Measurements from ENCODE around the gene NPTN. TPM values are rescaled to one million over a fixed set of nuclear protein-coding genes. Genes with fewer than 3 reads are reported as not detected.

Gene NPTN
- total RNA-seq, 1 donor from 2014 or later: 227 TPM

- no peak for DNase-seq
- H3K9me3 ChIP-seq (replicated peaks): no peaks in the 10 kb centered on the region
- intact Hi-C loops (cut with micrococcal nuclease): no loop called here
- no peaks in the 10 kb centered on the region for H3K36me3 ChIP-seq
- TF ChIP-seq, protein P1, sequence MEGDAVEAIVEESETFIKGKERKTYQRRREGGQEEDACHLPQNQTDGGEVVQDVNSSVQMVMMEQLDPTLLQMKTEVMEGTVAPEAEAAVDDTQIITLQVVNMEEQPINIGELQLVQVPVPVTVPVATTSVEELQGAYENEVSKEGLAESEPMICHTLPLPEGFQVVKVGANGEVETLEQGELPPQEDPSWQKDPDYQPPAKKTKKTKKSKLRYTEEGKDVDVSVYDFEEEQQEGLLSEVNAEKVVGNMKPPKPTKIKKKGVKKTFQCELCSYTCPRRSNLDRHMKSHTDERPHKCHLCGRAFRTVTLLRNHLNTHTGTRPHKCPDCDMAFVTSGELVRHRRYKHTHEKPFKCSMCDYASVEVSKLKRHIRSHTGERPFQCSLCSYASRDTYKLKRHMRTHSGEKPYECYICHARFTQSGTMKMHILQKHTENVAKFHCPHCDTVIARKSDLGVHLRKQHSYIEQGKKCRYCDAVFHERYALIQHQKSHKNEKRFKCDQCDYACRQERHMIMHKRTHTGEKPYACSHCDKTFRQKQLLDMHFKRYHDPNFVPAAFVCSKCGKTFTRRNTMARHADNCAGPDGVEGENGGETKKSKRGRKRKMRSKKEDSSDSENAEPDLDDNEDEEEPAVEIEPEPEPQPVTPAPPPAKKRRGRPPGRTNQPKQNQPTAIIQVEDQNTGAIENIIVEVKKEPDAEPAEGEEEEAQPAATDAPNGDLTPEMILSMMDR (IDR thresholded peaks at IDR 0.05; ENCODE audit: borderline replicate concordance): peak; percentile 26
- no peak overlapping the region for H3K27ac ChIP-seq (replicated peaks)
- no peak overlapping the region for H3K4me3 ChIP-seq
- H3K4me1 ChIP-seq: peaks cover 5% of the 10 kb centered on the region
- no peaks in the 10 kb centered on the region for H3K27me3 ChIP-seq (ENCODE audit: low read depth)
Observed at GRCh38 chr15:73539212-73540128, 93.7 kb downstream of the NPTN start.

DNA sequence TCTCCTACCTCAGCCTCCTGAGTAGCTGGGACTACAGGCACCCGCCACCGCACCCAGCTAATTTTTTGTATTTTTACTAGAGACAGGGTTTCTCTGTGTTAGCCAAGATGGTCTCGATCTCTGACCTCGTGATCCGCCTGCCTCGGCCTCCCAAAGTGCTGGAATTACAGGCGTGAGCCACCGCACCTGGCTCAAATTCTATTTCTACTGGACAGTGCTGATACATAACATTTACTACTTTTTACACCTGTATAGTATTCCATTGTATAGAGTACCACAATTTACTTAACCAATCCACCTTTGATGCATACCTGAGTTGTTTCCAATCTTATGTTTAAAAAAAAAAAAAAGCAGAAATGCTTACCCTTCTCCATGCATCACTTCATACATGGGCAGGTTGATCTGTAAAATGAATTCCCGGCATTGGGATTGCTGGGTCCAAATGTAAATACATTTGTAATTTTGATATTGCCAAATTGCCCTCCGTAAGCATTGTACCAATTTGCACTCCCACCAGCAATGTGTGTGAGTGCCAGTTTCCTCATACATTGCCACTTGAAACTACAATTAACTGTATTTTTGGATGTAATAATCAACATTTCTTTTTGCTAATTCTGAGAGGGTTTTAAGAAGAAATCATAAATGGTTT, 94.5 kb downstream of the NPTN start:
- Histone ChIP-seq H3K27me3 (ENCODE audit: low read depth) (no peaks in the 10 kb centered on the region), H3K4me1 (peaks cover 5% of the 10 kb centered on the region), H3K36me3 (no peaks in the 10 kb centered on the region), H3K9me3 (replicated peaks) (no peaks in the 10 kb centered on the region), H3K27ac (replicated peaks) (no peak overlapping the region), H3K4me3 (no peak overlapping the region)
- no peak for DNase-seq
- intact Hi-C loops (cut with micrococcal nuclease): no loop called here
- TF ChIP-seq, protein P1 (IDR thresholded peaks at IDR 0.05; ENCODE audit: borderline replicate concordance): no peak

DNA sequence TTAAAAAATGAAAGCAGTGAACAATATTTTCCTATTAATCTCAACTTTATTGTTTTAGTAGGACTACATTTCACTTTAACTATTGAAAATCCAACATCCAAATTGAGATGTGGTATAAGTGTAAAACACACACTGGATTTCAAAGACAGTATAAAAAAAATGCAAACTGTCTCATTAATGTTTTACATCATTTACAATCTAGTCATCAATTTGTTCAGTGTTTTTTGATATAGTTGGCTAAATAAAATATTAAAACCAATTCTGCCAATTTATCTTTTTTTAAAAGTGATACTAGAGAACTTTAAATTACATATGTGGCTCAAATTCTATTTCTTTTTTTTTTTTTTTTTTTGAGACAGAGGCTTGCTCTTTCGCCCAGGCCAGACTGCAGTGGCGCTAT, 95.1 kb downstream of the NPTN start:
- no peak for DNase-seq
- H3K27ac ChIP-seq (replicated peaks): no peak overlapping the region
- no peaks in the 10 kb centered on the region for H3K9me3 ChIP-seq (replicated peaks)
- no peak overlapping the region for H3K4me3 ChIP-seq
- TF ChIP-seq, protein P1 (IDR thresholded peaks at IDR 0.05; ENCODE audit: borderline replicate concordance): no peak
- no peaks in the 10 kb centered on the region for H3K36me3 ChIP-seq
- intact Hi-C loops (cut with micrococcal nuclease): no loop called here
- peaks cover 5% of the 10 kb centered on the region for H3K4me1 ChIP-seq
- H3K27me3 ChIP-seq (ENCODE audit: low read depth): no peaks in the 10 kb centered on the region

DNA sequence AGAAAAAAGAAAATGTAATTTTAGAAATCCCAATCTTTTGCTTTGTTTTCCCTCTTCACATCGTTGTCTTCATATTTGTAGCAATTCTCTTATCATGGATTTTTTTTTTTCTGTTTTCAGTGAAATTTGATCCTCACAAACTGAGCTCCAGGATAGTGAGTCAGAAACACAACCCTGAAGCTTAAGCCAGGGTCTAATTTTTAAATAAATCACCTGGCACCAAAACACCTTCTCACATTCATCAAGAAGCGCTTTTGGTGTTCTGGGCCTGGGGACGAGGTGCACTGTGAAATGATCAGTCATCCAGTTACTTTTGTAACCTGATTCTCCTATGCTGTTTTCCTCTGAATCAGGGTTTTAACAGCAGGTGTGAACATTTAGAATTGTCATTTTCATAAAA, 102.5 kb downstream of the NPTN start:
- Histone ChIP-seq H3K27ac (replicated peaks) (no peak overlapping the region), H3K36me3 (no peaks in the 10 kb centered on the region), H3K4me3 (no peak overlapping the region), H3K9me3 (replicated peaks) (no peaks in the 10 kb centered on the region), H3K27me3 (ENCODE audit: low read depth) (no peaks in the 10 kb centered on the region), H3K4me1 (no peaks in the 10 kb centered on the region)
- no peak for DNase-seq
- TF ChIP-seq, protein P1 (IDR thresholded peaks at IDR 0.05; ENCODE audit: borderline replicate concordance): no peak
- intact Hi-C loops (cut with micrococcal nuclease): no loop called here

- Histone ChIP-seq H3K27me3 (ENCODE audit: low read depth) (no peaks in the 10 kb centered on the region), H3K4me3 (no peak overlapping the region), H3K9me3 (replicated peaks) (no peaks in the 10 kb centered on the region), H3K36me3 (no peaks in the 10 kb centered on the region), H3K27ac (replicated peaks) (no peak overlapping the region), H3K4me1 (no peaks in the 10 kb centered on the region)
- TF ChIP-seq, protein P1 (IDR thresholded peaks at IDR 0.05; ENCODE audit: borderline replicate concordance): no peak
- DNase-seq: no peak
- intact Hi-C loops (cut with micrococcal nuclease): loop anchor here (10.0 kb wide), 1 partner anchor 153 kb away; no protein-coding TSS in a partner anchor
Observed at GRCh38 chr15:73527598-73527997, 105.6 kb downstream of the NPTN start.
